Measurements from ENCODE around the gene VWA3A.

DNA sequence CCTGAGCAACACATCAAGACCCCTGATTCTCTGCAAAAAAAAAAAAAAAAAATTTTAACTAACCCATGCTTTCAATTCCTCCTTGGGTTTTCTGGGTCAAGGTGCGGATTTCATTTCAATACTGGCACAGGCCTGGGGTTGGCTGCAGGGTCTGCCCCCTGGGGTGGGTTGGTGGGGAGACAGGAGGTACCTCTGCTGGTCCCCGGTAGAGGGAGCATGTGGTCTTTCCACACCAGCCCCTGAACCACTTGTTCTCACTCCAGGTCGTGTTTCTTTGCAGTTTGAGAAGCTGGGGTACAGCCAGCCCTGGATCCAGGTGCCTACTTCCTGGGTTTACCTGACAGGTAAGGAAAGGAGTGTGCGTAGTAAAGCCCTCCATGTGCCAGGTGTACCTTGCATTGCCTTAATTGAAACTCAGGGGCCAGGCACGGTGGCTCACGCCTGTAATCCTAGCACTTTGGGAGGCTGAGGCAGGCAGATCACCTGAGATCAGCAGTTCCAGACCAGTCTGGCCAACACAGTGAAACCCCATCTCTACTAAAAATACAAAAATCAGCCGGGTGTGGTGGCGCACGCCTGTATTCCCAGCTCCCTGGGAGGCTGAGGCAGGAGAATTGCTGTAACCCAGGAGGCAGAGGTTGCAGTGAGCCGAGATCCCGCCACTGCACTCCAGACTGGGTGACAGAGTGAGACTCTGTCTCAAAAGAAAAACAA is 91.7 kb downstream of the VWA3A start:
- no peak for TF ChIP-seq EZH2 (IDR thresholded peaks at IDR 0.05; ENCODE audit: insufficient read depth, poor library complexity, severe bottlenecking)
- no peak for TF ChIP-seq EZH2phosphoT487 (IDR thresholded peaks at IDR 0.05; ENCODE audit: insufficient read depth, low read depth)
